ENCODE measurements around the gene CALML5.

CALML5 gene

DNA sequence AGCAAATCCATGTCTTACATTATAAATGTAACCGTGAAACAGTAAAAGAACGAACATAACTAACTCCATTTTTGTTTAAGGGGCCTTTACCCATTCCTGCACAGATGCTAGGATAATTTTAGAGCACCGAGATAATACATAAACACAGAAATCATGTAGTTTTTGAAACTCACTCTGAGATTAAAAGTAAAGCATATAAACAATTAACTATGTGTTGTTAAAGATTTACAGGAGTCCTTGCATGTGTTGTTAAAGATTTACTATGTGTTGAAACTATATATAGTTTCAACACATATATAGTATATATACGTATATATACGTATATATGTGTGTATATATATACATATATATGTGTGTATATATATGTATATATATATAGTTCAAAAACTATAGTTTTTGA lies 18.2 kb upstream of the CALML5 start:
- DNase-seq (ENCODE audit: low read depth in 1 of 2, low spot score in 1 of 2), result no peak

DNA sequence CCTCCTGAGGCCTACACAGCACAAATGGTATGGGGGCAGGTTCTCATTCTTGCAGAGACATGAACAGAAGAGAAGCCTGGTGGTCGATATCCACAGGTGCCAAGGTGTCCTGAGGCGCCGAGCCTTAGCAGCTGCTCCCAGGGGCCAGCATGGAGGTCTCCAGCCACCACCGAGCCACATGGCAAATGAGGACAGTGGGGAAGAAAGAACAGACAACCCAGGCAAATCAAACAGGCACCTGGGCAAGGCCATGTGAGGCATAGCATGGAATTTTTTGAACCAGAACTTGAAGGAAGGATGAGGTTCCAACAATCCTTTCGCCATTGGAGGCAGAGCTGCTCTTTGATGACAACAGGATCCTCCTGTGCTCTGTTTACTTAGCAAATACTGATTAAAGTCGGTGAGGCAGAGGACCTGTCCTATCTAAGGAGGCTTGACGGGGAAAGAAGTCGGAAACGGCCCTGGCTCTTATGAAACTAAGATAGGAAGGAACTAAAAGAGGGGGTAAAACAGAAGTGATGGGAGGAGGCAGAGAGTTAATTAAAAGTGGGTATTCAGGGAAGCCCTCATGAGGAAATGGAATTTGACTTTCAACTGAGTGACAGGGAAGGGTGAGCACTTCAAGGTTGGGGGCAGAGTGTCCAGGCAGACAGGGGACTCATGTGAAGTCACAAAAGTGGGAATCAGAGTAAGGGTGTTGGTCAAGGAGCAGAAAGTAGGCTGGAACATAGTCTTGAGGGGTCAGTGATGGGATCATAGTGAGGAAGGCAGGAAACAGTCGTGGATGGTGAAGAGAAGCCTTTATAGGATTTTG lies 16.8 kb upstream of the CALML5 start:
- no peak for DNase-seq (ENCODE audit: low read depth in 1 of 2, low spot score in 1 of 2)

DNA sequence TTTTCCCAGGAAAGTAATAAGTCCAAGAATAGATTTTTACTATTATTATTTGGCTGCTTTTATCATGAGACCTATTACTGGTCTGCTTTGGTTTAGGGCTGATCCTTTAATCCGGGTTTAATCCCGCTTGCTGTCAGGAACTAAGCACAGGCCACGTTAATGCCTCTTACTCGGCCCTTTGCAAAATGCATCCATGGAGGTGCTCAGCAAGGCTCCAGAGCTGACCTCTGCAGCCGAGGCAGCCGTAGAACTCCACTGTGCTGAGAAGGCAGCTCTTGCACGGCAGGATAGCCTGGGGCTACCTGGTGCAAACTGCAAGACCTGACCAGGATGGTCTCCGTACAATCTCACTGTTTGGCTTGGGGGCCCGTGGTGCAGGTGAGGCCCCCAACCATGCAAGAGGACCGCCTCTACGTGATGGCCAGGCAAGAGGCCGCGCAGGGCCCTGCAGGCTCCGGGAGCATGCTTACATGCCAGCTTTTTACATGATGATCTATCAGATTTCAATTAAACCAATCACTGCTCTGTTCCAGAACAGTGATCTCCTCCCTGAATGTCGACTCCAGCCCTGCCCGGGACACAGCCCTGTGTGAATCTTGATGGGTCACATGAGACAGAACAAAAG lies 15.0 kb upstream of the CALML5 start:
- no peak for DNase-seq (ENCODE audit: low read depth in 1 of 2, low spot score in 1 of 2)

DNA sequence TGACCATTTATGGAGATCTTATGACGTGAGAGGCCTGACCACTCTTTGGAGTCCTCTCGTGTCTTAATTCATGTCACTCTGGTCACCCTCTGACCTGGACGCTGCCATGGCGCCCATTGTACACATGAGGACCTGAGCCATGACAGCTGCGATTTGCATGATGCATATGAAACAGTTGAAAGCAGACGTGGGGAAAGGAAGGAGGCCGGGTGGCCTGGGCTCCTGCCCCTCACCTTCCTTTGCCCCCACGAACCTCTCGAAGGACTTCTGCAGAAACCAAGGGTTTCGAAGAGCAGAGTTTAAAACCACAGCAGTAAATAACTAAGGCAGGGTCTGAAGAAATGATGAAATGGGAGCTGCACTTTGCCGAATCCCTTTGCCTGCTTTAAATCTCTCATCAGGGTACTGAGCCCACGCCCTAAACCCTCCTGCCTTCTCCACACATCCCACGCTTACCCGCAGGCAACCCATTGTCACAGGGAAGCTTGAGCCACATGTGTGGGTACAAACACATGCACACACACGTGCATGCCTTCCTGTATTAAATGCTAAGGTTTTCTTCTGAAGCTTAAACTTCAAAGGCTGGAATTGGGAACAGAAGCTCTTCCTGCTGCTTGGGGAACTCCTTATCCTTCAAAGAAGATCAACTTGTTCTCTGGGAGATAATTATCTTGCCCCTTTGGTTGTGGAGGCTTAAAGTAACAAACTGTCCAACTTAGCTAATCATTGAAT lies 13.7 kb upstream of the CALML5 start:
- no peak for DNase-seq (ENCODE audit: low read depth in 1 of 2, low spot score in 1 of 2)

DNA sequence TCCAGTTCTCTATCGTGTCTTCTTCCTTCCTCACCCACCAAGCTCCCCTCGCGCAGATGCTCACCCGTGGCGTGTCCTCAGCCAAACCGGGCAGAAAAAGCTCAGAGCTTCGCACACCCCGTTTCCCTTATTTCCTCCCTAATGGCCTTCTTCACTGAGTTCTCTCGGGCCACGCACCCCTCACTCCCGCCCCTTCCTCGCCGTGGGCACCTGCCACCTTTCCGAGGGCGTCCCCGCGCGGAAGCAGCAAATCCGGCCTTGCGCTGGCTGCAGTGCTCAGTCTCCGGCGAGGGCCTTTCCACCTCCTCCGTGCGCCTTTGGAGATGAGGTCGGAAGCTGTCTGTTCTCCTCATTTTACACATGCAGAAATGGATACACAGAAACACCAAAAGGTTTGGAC lies 13.0 kb upstream of the CALML5 start:
- no peak for DNase-seq (ENCODE audit: low read depth in 1 of 2, low spot score in 1 of 2)

DNA sequence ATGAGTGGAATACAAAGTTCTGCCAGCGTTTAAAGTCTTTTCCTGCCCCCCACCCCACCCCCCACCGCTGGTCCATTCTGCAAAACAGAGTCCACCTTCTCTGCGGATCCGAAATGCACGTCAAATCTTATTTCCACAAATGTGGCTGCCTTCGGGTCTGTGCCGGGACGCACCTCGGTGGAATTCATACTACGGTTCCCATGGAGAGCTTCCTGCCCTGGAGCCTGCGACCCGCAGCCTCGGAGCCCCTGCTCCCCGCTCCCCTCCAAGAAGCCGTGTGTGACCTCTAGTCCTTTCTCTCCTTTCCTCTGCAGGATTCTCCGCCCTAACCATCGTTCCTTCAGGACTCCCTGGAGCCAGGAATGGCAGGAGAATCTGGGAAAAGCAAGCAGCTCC lies 12.5 kb upstream of the CALML5 start:
- no peak for DNase-seq (ENCODE audit: low read depth in 1 of 2, low spot score in 1 of 2)

DNA sequence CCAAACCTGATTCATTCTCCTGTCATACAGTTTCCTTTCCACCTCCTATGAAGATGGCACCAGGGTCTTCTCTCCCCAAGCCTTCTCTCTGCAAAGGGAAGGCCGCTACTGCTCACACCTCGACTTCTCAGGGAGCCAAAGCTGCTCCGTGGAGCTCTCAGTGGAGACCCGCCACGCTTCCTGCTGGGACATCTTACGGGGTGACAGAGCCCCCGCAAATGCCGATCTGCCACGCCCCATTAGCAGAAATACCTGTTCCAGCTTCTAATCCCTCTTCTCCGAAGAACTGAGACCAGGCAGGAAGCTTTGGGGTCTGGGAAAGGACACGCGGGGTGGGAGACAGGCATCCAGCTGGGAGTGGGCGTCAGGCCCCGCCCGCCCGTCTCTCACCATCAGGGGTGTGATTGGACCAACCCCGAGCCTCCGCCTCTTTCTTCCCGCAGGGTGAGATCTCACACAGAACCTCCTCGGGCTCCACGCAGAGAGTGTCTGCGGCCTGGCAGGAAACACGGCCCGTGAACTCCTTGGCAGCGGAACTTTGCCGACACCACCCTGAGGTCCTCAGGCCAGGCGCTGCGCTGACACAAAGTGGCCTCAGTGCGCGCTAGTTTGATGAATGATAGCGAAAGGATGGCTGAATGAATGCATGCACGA lies 12.0 kb upstream of the CALML5 start:
- DNase-seq (ENCODE audit: low read depth in 1 of 2, low spot score in 1 of 2), result no peak

DNA sequence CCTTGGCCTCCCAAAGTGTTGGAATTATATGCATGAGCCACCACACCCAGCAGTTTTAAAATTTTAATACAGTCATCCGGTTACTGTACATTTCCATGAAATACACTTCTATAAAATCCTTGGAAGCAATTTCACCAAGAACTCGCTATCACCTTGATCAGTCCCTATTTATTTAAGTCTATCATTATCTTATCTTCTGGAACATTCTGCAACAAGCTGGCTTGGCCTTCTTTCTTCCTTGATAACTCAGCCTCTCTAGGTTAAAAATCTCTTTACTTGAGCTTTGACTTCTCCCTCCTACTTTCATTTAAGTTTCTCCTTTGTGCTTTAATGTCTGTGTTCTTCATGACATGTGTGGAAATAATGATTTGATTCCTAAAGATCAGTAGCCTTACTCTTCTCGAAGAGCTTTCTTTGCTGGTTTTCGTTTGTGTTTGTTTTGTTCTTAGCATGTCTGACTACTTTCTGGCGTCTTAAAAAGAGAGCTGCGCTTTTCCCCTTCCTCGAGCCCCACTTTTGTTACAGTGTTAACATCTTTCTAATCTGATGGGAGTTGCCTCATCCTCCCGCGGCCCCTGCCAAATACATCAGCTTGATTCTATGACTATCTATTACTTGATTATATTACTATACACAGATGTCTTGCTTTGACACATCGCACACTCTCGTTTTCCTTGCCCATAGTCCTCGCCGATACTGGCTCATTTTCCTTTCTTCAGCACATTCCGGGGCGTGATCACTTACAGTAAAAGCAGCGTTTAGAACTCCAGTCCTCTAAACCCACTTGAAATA lies 11.1 kb upstream of the CALML5 start:
- no peak for DNase-seq (ENCODE audit: low read depth in 1 of 2, low spot score in 1 of 2)

DNA sequence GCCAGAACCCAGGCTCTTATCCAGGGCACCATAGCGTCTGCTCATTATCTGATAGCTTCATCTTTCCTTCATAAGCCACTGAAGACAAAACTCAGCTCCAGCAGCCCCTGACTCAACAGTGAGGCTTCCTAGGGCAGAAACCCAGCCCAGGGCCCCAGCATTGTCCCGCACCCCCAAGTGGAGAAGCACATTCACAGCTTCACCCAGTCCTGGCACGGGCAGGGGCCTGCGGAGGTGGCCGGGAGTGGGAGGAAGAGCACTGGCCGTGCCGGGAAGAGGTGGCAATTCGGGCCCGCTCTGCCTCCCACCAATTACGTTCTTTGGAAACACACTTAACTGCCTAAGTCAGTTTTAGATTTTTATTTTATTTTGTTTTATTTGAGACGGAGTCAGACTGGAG lies 10.3 kb upstream of the CALML5 start:
- no peak for DNase-seq (ENCODE audit: low read depth in 1 of 2, low spot score in 1 of 2)

DNA sequence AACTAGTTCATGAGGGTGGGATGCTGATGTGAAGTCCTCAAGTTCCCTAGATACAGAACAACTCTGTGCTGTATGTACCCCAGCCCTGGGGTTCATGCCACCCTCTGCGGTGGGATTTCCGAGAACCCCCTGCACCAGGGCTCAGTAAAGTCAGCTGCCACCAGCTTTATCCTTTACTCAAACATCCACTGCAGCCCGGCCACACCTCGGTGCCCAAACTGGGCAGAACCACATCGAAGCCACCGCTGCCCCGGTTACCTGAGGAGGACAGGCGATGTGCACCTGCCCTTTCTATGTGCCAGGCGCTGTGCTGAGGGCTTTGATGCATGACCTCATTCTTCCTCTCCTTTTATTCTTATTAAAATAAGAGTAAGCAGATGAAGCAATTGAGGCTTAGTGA lies 9.9 kb upstream of the CALML5 start:
- no peak for DNase-seq (ENCODE audit: low read depth in 1 of 2, low spot score in 1 of 2)

DNA sequence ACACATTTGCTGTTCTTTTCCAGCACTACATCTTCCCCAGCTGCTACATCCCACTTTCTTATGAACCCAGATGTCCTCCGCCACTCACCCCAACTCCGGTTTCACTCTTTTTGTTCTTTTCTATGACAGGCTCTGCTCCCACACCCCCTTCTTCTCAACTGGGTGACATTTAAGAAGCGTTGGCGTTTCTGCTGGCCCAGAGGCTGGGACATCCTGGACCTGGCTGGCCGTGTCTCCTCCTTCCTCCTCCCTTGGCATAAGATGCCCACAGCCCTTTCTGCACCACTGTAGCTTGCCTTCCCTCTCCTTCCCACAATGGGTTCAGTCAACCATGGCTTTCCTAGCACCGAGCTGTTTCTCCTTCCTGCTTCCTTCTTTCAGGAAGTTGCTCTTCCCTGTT lies 9.4 kb upstream of the CALML5 start:
- DNase-seq (ENCODE audit: low read depth in 1 of 2, low spot score in 1 of 2), result no peak

DNA sequence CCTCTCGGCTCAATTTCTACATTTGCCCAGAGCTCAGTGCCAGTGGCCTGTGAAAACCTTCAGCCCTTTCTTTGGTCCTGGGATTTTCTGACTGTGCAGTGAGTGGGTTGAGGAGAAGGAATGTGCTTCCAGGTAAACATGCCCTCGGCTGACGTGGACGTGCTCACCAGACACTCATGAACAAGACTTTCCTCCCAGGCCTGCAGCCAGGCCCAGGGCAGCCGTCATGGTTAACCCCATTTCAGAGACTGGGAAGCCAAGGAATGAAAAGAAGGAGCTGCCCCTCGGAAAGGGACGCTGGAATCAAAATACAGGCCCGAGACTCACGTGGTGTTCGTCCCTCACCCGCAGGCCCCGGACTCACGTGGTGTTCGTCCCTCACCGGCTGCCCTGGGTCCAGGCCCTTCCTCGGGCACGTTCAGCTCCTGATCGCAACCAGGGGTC lies 8.8 kb upstream of the CALML5 start:
- DNase-seq (ENCODE audit: low read depth in 1 of 2, low spot score in 1 of 2), result no peak

DNA sequence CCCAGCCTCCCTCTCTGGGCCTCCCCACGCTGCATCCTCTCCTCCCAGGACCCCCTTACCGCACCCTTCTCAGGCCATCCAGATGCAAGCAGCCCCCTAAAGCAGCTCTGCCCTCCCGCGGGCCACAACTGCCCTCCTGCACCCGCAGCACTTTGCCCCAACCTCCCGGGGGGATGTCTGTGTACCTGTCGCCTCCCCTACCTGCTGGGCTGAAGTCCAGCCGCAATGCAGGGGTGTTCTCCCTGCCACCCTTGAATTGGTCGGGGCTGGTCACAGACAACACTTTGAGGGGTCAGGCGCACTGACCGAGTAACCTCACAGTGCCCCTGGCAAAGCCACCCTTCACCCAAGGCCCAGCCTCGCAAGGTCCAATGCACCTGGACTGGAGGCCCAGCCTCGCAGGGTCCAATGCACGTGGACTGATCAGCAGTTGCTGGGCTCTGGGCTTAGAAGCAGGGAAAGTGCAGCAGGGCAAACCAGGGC lies 8.3 kb upstream of the CALML5 start:
- no peak for DNase-seq (ENCODE audit: low read depth in 1 of 2, low spot score in 1 of 2)

DNA sequence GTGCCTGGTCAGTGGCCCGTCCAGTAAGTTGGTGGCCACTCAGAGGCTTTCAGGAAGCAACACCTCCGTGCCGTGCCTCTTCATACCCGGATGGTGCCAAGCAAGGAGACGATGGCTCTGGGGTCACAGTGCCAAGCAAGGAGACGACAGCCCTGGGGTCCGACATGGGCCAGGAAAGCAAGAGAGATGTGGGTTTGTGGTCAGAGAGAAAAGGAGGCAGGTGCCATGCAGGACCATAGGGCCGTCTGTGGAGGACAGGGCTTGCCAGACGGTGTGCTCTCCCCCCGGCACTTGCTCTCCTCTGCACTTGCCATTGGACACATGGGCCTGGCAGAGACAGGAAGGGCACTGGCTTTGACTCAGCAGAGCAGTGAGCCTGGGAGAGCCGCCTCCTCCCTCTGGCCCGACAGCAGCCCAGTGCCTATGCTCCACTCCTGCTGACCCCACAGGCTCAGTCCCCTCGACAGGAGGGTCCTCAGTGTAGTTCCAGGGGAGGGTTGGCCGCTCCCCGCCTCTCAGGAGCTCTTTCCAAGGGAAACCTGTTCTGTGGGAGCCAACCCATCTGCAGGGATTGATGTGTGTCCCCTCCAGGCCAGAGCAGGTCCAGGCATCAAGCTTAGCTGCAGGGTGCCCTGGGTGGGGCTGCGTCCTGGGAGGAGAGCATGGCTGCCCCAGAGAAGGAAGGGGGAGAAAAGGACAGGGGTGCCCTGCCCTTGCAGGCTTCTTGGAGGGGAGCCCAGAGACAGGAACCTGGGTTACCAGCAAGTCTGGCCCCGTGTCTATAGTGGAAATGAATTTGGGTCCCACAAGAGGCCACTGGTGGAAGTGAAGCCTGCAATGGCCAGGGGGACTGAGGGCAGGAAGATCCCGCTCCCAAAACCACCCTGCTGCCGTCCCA lies 7.6 kb upstream of the CALML5 start:
- DNase-seq (ENCODE audit: low read depth in 1 of 2, low spot score in 1 of 2), result no peak

DNA sequence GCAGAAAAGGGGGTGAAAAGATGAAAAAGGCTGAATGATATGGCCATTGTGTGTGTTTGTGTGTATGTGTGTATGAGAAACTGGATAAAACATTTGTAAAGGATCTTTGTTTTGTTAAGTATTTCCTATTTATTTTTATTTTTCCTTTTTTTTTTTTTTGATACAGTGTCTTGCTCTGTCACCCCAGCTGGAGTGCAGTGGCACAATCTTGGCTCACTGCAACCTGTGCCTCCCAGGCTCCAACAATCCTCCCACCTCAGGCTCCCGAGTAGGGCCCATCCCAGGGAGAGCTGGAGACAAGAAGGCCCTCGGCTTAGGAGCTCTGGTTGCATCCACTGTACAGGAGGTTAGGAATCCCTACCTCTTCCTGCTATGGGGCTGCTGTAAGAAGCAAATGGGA lies 6.9 kb upstream of the CALML5 start:
- DNase-seq (ENCODE audit: low read depth in 1 of 2, low spot score in 1 of 2), result no peak

DNA sequence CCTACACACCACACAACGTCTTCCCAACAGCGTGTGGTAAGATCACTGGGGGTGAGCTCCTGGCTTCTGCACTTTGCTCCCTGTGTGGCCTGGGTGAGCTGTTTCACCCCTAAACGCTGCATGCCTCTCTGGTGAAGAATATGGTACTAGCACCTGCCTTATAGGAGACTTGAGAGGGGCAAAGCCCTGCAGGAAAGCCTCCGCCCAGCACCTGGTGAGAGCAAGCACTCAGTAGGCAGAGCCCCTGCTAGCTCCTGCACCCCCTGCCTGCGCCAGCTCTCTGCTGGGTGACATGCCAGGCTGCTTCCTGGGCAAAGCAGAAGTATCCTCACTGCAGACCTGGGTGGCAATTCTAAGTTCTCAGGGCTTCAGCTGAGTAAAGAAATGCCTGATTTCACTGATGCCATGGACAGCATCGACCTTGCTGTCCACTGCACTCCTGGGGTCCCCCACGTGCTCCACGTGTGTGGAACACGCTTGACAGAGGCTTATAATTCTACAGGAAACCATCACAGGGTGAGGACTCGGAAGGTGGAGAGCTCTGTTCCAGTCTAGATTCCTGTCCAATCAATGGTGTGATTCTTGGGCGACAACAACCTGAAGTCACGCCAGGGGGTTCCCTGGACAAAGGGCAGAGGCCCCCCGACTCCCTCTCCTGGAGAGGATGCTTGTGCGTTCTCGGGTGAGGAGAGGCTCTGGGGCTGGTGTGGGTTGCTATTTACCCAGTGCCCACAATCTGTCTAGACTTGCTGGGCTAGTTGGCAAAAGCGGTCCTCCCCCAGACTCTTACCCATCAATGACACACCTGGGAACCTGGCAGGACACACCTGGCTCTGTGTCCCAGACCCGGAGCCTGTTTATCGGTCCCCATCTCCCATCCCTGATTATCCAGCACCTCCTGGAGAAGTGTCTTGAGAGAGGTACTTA lies 5.0 kb upstream of the CALML5 start:
- DNase-seq (ENCODE audit: low read depth in 1 of 2, low spot score in 1 of 2), result no peak

DNA sequence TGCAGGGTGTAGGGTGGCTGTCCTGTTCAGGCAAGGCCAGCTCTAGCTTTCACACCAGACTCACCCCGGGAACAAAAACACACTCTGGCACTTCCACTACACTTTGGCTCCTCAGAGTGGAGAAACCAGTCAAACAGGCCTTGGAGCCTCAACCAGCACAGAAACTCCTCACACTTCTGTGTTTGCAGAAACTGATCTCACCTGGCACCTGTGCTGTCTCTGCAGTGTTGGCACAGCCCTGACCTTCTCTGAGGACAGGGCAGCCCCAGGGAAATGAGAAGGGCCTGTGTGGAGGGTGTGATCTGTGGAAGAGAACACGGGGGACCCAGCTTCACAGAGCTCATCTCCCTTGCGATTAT lies 4.1 kb upstream of the CALML5 start:
- no peak for DNase-seq (ENCODE audit: low read depth in 1 of 2, low spot score in 1 of 2)

DNA sequence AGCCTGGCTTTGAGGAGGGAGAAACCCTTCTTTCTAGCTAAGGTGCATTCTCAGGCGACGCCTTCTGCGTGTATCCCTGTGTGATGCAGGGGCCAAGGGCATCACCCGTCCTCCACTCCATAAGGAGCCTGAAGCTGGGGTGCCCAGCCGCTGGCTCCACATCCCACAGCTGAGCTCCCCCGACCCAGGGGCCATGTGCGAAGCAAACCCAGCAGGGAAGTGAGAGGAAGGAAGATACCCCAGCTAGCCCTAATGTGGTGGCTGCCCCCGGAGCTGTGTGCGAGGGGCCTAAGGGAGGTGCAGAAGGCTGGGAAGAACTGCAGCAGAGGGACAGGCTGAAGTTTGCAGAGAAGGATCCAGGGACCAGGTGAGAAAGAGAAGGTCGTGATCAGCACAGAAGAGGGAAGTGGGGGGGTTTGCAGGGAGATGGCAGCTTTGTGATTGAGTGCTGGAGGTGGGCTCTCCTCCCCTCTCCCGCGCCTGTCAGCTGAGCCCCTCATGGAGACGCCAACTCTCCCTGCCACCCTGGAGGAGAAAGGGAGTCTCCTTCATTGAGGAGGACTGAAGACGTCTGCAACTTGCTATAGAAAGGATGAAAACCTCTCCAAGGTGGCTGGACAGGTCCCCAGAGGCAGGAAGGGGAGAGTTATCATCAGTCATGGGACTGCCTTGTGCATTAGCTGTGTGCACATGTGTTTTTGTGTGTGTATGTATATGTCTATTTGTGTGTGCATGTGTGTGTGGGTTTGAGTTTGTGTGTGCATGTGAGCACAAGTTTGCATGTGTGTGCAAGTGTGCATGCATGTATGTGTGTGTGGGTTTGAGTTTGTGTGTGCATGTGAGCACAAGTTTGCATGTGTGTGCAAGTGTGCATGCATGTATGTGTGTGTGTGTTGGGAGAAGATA lies 3.5 kb upstream of the CALML5 start:
- DNase-seq (ENCODE audit: low read depth in 1 of 2, low spot score in 1 of 2), result no peak

All from activated CD4-positive, alpha-beta T cell treated with anti-CD3 and anti-CD28 coated beads, Interleukin-2, amount 50 U/mL, for 24 hours (primary cell).